Measurements from ENCODE around the gene EFCAB6.

EFCAB6 gene

DNA sequence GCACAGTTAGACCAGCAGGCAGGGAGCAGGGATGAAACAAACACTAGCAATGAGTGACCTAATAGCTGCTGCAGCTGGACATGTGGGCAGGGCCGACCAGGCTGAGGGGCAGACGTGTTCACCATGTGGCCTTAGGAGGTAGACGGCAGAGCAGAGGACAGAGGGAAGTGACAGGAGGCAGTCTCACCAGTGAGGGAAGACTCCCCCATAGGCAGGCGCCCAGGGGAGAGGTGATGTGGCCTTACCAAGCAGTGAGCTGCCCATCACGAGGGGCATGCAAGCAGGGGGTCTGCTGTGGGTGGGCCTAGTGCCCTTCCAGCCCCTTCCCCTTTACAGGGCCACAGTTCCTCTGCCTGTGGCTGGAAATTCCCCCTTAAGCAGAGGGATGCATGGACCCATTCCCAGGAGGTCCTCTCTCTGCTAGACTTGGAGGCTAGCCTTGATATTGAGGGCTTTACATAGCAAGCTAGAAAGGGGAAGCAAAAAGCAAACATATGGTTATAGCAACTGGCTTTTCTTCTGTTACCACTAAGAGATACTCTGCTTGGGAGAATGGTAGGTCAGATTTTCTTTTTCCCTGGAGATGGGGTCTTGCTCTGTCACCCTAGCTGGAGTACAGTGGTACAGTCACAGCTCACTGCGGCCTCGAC lies 332.7 kb downstream of the EFCAB6 start:
- no peak for DNase-seq (ENCODE audit: low read depth in 2 of 2)

Measured in activated CD4-positive, alpha-beta T cell treated with anti-CD3 and anti-CD28 coated beads for 24 hours (primary cell).